Mesendoderm (in vitro differentiated cells): Measurements from ENCODE around the gene GUCY1A2.

Source experiments
- DNase-seq: peaks from one replicate; pipeline ENCODE4 v3.0.0; 2013
- H2AK5ac ChIP-seq: 2 replicates; pipeline ENCODE4 v1.6.1; 2013; ENCODE audit warnings: low read length, inconsistent platforms
- H2BK120ac ChIP-seq: 2 replicates; pipeline ENCODE4 v1.6.1; 2013; ENCODE audit warnings: low read depth, mild to moderate bottlenecking, low read length, moderate library complexity, mixed read lengths
- H2BK15ac ChIP-seq: replicated peaks from 2 replicates; pipeline ENCODE4 v1.6.1; 2013; ENCODE audit warnings: low read depth, mild to moderate bottlenecking, moderate library complexity
- H2BK5ac ChIP-seq: 2 replicates; pipeline ENCODE4 v1.6.1; 2013; ENCODE audit warnings: low read length, inconsistent platforms
- H3K18ac ChIP-seq: 2 replicates; pipeline ENCODE4 v1.6.1; 2013; ENCODE audit warnings: mild to moderate bottlenecking, low read length, mixed read lengths
- H3K23ac ChIP-seq: one replicate; pipeline ENCODE4 v1.6.1; 2013; ENCODE audit warnings: low read length
- H3K27ac ChIP-seq: 2 replicates; pipeline ENCODE4 v1.5.1; 2013; ENCODE audit warnings: low read depth, mild to moderate bottlenecking, inconsistent platforms, low read length, moderate library complexity
- H3K27me3 ChIP-seq: 2 replicates; pipeline ENCODE4 v1.6.1; 2013; ENCODE audit warnings: low read length, control low read depth, mild to moderate bottlenecking, inconsistent platforms; ENCODE audit not compliant: insufficient read depth, poor library complexity
- H3K36me3 ChIP-seq: 2 replicates; pipeline ENCODE4 v1.6.1; 2013; ENCODE audit warnings: low read length, inconsistent platforms; ENCODE audit not compliant: control insufficient read depth, insufficient read depth
- H3K4ac ChIP-seq: one replicate; pipeline ENCODE4 v1.6.1; 2013; ENCODE audit warnings: low read depth, mild to moderate bottlenecking, low read length, moderate library complexity
- H3K4me1 ChIP-seq: 2 replicates; pipeline ENCODE4 v1.6.1; 2013; ENCODE audit warnings: low read depth, low read length, inconsistent platforms; ENCODE audit not compliant: control insufficient read depth
- H3K4me2 ChIP-seq: 2 replicates; pipeline ENCODE4 v1.6.1; 2013; ENCODE audit warnings: low read length
- H3K4me3 ChIP-seq: 2 replicates; pipeline ENCODE4 v1.5.1; 2013; ENCODE audit warnings: mild to moderate bottlenecking, low read length
- H3K56ac ChIP-seq: one replicate; pipeline ENCODE4 v1.6.1; 2013; ENCODE audit warnings: low read length
- H3K79me1 ChIP-seq: 2 replicates; pipeline ENCODE4 v1.6.1; 2013; ENCODE audit warnings: low read length, inconsistent platforms
- H3K79me2 ChIP-seq: 2 replicates; pipeline ENCODE4 v1.6.1; 2013; ENCODE audit warnings: mild to moderate bottlenecking, low read length; ENCODE audit not compliant: control insufficient read depth, insufficient read depth
- H3K9ac ChIP-seq: 2 replicates; pipeline ENCODE4 v1.6.1; 2013; ENCODE audit warnings: low read length, inconsistent platforms
- H4K5ac ChIP-seq: one replicate; pipeline ENCODE4 v1.6.1; 2013; ENCODE audit warnings: low read length
- H4K8ac ChIP-seq: one replicate; pipeline ENCODE4 v1.6.1; 2013; ENCODE audit warnings: low read depth, mild to moderate bottlenecking, control low read depth, low read length, moderate library complexity
- WGBS: extraction: QIAGEN DNeasy Blood & Tissue Kit; methylation state at CpG from one replicate; pipeline ENCODE4 v1.1.7; 2013; ENCODE audit warnings: low lambda C conversion rate, missing lambda C conversion rate; ENCODE audit not compliant: insufficient coverage; ENCODE audit errors: extremely low coverage; 5-methylcytosine and 5-hydroxymethylcytosine counted together

GUCY1A2 gene

DNA sequence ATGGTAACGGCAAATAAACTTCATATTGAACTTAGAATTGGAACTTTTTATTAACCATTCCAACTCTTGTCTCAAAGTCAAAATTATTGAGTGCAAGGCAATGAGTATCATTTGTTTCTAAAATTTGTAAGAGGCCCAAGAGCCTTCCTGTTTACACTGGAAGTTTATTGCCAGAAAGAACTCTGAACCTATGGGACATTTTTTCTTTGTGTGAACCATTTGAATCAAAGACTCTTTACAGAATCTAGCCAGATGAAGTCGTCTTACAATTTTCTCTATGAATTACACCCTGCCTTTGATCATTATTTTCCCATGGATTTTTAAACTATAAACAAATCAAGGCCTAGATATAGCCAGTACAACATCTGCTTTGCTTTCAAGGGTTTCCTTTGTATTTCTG is 2.3 kb upstream of the GUCY1A2 start:
- no peak overlapping the region for H3K27ac ChIP-seq
- no peaks in the 10 kb centered on the region for H3K36me3 ChIP-seq
- H2BK5ac ChIP-seq, result no peak overlapping the region
- no peak overlapping the region for H2BK120ac ChIP-seq
- no peak overlapping the region for H3K18ac ChIP-seq
- H3K4me2 ChIP-seq, result no peak overlapping the region
- H3K4me3 ChIP-seq, result no peak overlapping the region
- H3K27me3 ChIP-seq, result peaks cover 3% of the 10 kb centered on the region
- H2AK5ac ChIP-seq, result no peak overlapping the region
- H3K4me1 ChIP-seq, result peaks cover 3% of the 10 kb centered on the region
- H3K56ac ChIP-seq, result no peak overlapping the region
- no peak overlapping the region for H3K4ac ChIP-seq
- no peaks in the 10 kb centered on the region for H3K79me2 ChIP-seq
- H4K8ac ChIP-seq, result no peak overlapping the region
- H4K5ac ChIP-seq, result no peak overlapping the region
- no peak overlapping the region for H2BK15ac ChIP-seq
- no peaks in the 10 kb centered on the region for H3K79me1 ChIP-seq
- no peak overlapping the region for H3K9ac ChIP-seq
- DNase-seq, result no peak
- no CpG with 5 or more reads among the region's 2 CpGs for WGBS
- no peak overlapping the region for H3K23ac ChIP-seq

- H3K4me2 ChIP-seq, result peak overlapping the region; percentile 63
- H2BK120ac ChIP-seq, result no peak overlapping the region
- no peaks in the 10 kb centered on the region for H3K36me3 ChIP-seq
- H3K27me3 ChIP-seq, result peaks cover 3% of the 10 kb centered on the region
- no peak overlapping the region for H3K4ac ChIP-seq
- peaks cover 3% of the 10 kb centered on the region for H3K4me1 ChIP-seq
- H3K27ac ChIP-seq, result no peak overlapping the region
- no peaks in the 10 kb centered on the region for H3K79me1 ChIP-seq
- no peaks in the 10 kb centered on the region for H3K79me2 ChIP-seq
- no peak overlapping the region for H3K23ac ChIP-seq
- no peak overlapping the region for H3K56ac ChIP-seq
- H3K18ac ChIP-seq, result no peak overlapping the region
- WGBS, result no CpG with 5 or more reads among the region's 36 CpGs
- H4K5ac ChIP-seq, result no peak overlapping the region
- H4K8ac ChIP-seq, result no peak overlapping the region
- H2AK5ac ChIP-seq, result no peak overlapping the region
- peak overlapping the region; percentile 19 for H3K9ac ChIP-seq
- no peak overlapping the region for H2BK15ac ChIP-seq
- H3K4me3 ChIP-seq, result no peak overlapping the region
- peak; percentile 91 for DNase-seq
- no peak overlapping the region for H2BK5ac ChIP-seq
These were observed 722 bp upstream of the GUCY1A2 start for GRCh38 chr11:107018902-107019493.

GRCh38 chr11:107017433-107018218 is 650 bp downstream of the GUCY1A2 start:
- Histone ChIP-seq H3K79me2 (no peaks in the 10 kb centered on the region), H3K27me3 (peaks cover 3% of the 10 kb centered on the region), H3K27ac (no peak overlapping the region), H3K23ac (no peak overlapping the region), H3K4me3 (no peak overlapping the region), H3K79me1 (no peaks in the 10 kb centered on the region), H3K18ac (no peak overlapping the region), H2BK120ac (no peak overlapping the region), H2AK5ac (no peak overlapping the region), H3K9ac (peak overlapping the region; percentile 67), H3K56ac (peak overlapping the region; percentile 76), H3K4me1 (peaks cover 3% of the 10 kb centered on the region), H2BK5ac (no peak overlapping the region), H3K36me3 (no peaks in the 10 kb centered on the region), H2BK15ac (no peak overlapping the region), H4K5ac (no peak overlapping the region), H3K4me2 (peak overlapping the region; percentile 52), H4K8ac (peak overlapping the region; percentile 28), H3K4ac (no peak overlapping the region)
- DNase-seq, result peak; percentile 88
- WGBS, result no CpG with 5 or more reads among the region's 85 CpGs

- Histone ChIP-seq H2BK15ac (no peak overlapping the region), H3K4ac (no peak overlapping the region), H3K79me2 (no peaks in the 10 kb centered on the region), H3K4me1 (peaks cover 3% of the 10 kb centered on the region), H3K79me1 (no peaks in the 10 kb centered on the region), H3K4me2 (peak overlapping the region; percentile 26), H3K27me3 (peaks cover 3% of the 10 kb centered on the region), H4K8ac (no peak overlapping the region), H3K27ac (no peak overlapping the region), H3K36me3 (no peaks in the 10 kb centered on the region), H2AK5ac (no peak overlapping the region), H3K9ac (peak overlapping the region; percentile 47), H3K23ac (no peak overlapping the region), H2BK5ac (no peak overlapping the region), H3K18ac (no peak overlapping the region), H3K56ac (peak overlapping the region; percentile 10), H4K5ac (no peak overlapping the region), H2BK120ac (no peak overlapping the region), H3K4me3 (no peak overlapping the region)
- no peak for DNase-seq
- WGBS, result no CpG with 5 or more reads among the region's 3 CpGs
These were observed 1.2 kb downstream of the GUCY1A2 start for GRCh38 chr11:107017104-107017432.

DNA sequence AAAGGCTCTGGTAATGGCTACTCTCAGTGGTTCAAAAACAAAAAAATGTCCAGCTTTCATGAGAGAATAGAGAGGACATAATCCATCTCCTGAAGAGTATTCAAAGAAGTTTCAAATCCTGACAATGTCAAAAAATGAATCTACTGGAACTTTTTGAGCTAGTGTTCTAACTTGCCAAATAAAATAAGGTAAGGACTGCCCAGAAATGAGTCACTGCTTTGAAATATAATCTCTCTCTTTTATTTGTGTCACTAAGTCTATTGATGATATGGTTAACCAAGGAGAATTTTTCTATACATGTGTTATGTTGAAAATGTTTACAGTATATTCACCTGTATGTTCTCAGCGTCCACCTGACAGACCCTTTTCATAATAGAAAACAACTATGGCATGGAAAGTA is 3.4 kb downstream of the GUCY1A2 start:
- Histone ChIP-seq H3K4me3 (no peak overlapping the region), H3K27me3 (peaks cover 3% of the 10 kb centered on the region), H3K23ac (no peak overlapping the region), H3K4me1 (peaks cover 3% of the 10 kb centered on the region), H4K5ac (no peak overlapping the region), H3K18ac (no peak overlapping the region), H3K9ac (no peak overlapping the region), H3K4me2 (no peak overlapping the region), H3K79me1 (no peaks in the 10 kb centered on the region), H2BK120ac (no peak overlapping the region), H2BK5ac (no peak overlapping the region), H3K4ac (no peak overlapping the region), H2AK5ac (no peak overlapping the region), H3K79me2 (no peaks in the 10 kb centered on the region), H4K8ac (no peak overlapping the region), H3K36me3 (no peaks in the 10 kb centered on the region), H3K27ac (no peak overlapping the region), H3K56ac (no peak overlapping the region), H2BK15ac (no peak overlapping the region)
- WGBS, result no CpG with 5 or more reads among the region's 1 CpG
- DNase-seq, result no peak
